A673 (cell line): ENCODE results near the gene PLXND1. TPM values are rescaled to one million over a fixed set of nuclear protein-coding genes. Genes with fewer than 3 reads are reported as not detected.
A peak's percentile ranks its signal among the peaks of the same experiment; 100 is the strongest.

Experiments
- BruUV-seq: library from RNA; stranded (reverse); fragments of 400-500 nt; replicated peaks from 2 replicates; lab custom pipeline; 2021; lab: Mats Ljungman, UMichigan
- CTCF ChIA-PET: fragments of 300-600 bp; sonication (Branson Sonifier 250); formaldehyde crosslinking; loops from one replicate; lab custom pipeline; 2022; ENCODE audit warnings: antibody characterized with exemption; lab: Charles Lee
- POLR2A ChIA-PET: fragments of 300-600 bp; sonication (Branson Sonifier 250); formaldehyde crosslinking; loops from one replicate; lab custom pipeline; 2022; ENCODE audit warnings: antibody characterized with exemption; ENCODE audit not compliant: low non-redundant PET; lab: Charles Lee
- DNase-seq: peaks from one replicate; pipeline ENCODE4 v3.0.0-alpha.2; 2015; ENCODE audit warnings: low spot score
- H3K27ac ChIP-seq: fragments of 200-600 bp; sonication (generic); 2 replicates; pipeline ENCODE4 v1.5.1; 2016; ENCODE audit warnings: mixed run types, low read depth, mild to moderate bottlenecking, mixed read lengths, antibody characterized with exemption, low read length; ENCODE audit not compliant: poor library complexity, severe bottlenecking
- H3K27me3 ChIP-seq: fragments of 200-600 bp; sonication (generic); replicated peaks from 2 replicates; pipeline ENCODE4 v1.6.1; 2017; ENCODE audit warnings: mixed run types, low read depth, mild to moderate bottlenecking, mixed read lengths, antibody characterized with exemption, low read length; ENCODE audit not compliant: insufficient read depth, poor library complexity
- H3K36me3 ChIP-seq: fragments of 200-600 bp; sonication (generic); 2 replicates; pipeline ENCODE4 v1.6.1; 2016; ENCODE audit warnings: mixed run types, mild to moderate bottlenecking, mixed read lengths, antibody characterized with exemption, low read length; ENCODE audit not compliant: insufficient read depth, poor library complexity, severe bottlenecking
- H3K4me1 ChIP-seq: fragments of 200-600 bp; sonication (generic); 2 replicates; pipeline ENCODE4 v1.6.1; 2017; ENCODE audit warnings: mixed run types, mild to moderate bottlenecking, mixed read lengths, antibody characterized with exemption, low read length; ENCODE audit not compliant: insufficient read depth, poor library complexity, severe bottlenecking
- H3K4me3 ChIP-seq: fragments of 200-600 bp; sonication (generic); 2 replicates; pipeline ENCODE4 v1.5.1; 2016; ENCODE audit warnings: low read depth, mixed run types, mild to moderate bottlenecking, mixed read lengths, low read length; ENCODE audit not compliant: poor library complexity, severe bottlenecking
- H3K9me3 ChIP-seq: fragments of 200-600 bp; sonication (generic); 2 replicates; pipeline ENCODE4 v1.6.1; 2016; ENCODE audit warnings: mixed run types, low read depth, mild to moderate bottlenecking, mixed read lengths, antibody characterized with exemption, low read length; ENCODE audit not compliant: poor library complexity, severe bottlenecking
- CTCF ChIP-seq: fragments of 300-800, 200-600 bp; sonication (generic); conservative IDR thresholded peaks from 2 replicates; pipeline ENCODE4 v1.5.1; 2017; ENCODE audit warnings: low read depth, mild to moderate bottlenecking, antibody characterized with exemption, low read length, moderate library complexity, mixed read lengths
- EZH2 ChIP-seq: fragments of 200-600 bp; sonication (generic); IDR thresholded peaks from 2 replicates; pipeline ENCODE4 v1.6.1; 2017; ENCODE audit warnings: borderline replicate concordance, low read depth, mild to moderate bottlenecking, mixed read lengths, antibody characterized with exemption, low read length; ENCODE audit not compliant: poor library complexity, severe bottlenecking
- intact Hi-C: fragments of 100-400 bp; cut with micrococcal nuclease; formaldehyde crosslinking; loops from one replicate; pipeline ENCODE4 v1.10.0; 2022; ENCODE audit not compliant: unreplicated experiment
- total RNA-seq: library from RNA; stranded (reverse); gene quantifications from 2 replicates; pipeline ENCODE4 v1.2.3, GENCODE V29; 2021

The PLXND1 gene
- total RNA-seq, 1 experiment from 2014 or later, result 31.5 TPM

DNA sequence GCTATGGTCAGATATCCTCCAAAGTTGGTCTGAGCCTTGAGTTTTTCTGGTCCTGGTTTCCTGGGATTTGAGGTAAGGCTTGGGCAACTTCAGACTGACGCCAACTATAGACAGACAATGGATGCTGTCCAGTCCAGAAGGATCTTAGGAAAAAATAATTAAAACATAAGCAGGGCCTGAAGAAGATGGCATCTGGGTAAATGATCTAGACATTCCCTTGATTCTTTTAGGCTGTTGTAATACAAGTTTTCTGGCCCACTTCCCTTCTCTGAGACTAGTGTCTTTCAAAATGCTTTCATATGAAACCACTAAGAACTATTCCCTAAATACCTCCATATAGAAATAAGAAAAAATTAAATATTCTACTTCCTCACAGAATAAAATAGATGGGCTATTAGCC lies 47.7 kb upstream of the PLXND1 start:
- Histone ChIP-seq H3K36me3 (peaks cover 5% of the 10 kb centered on the region), H3K9me3 (no peaks in the 10 kb centered on the region), H3K4me3 (no peak overlapping the region), H3K4me1 (peaks cover 48% of the 10 kb centered on the region), H3K27me3 (no peaks in the 10 kb centered on the region), H3K27ac (no peak overlapping the region)
- no peak for DNase-seq
- TF ChIP-seq EZH2 (no peak), CTCF (no peak)
- intact Hi-C loops, result no loop called here
- no TSS peak for BruUV-seq
- ChIA-PET CTCF (interaction anchor here (0.6 kb wide), 1 partner anchor 288 kb away, joined by 3 read pairs; no protein-coding TSS in a partner anchor), POLR2A (no interaction called here)

DNA sequence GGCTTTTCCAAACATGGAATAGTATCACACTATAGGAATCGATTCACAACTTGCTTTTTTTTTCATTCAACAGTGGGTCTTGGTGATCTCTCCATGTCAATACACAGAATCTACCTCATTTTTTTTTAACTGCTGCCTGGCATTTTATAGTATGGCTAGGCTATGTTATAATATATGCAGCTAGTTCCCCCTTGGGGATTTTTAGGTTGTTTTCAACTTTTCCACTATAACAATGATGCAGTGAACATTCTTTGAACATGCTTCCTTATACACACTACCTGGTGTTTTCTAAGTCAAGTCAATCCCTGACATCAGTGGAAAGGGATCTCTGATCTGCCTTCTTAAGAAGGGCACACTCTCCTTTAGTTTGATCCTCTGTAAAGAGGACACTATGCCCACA lies 46.5 kb upstream of the PLXND1 start:
- BruUV-seq, result no TSS peak
- H3K4me1 ChIP-seq, result peaks cover 44% of the 10 kb centered on the region
- TF ChIP-seq EZH2, result no peak
- no peak for TF ChIP-seq CTCF
- H3K36me3 ChIP-seq, result peaks cover 5% of the 10 kb centered on the region
- H3K4me3 ChIP-seq, result no peak overlapping the region
- intact Hi-C loops, result no loop called here
- ChIA-PET CTCF (interaction anchor here (0.7 kb wide), 1 partner anchor 490 kb away, joined by 4 read pairs; no protein-coding TSS in a partner anchor), POLR2A (no interaction called here)
- no peaks in the 10 kb centered on the region for H3K27me3 ChIP-seq
- no peaks in the 10 kb centered on the region for H3K9me3 ChIP-seq
- DNase-seq, result no peak
- H3K27ac ChIP-seq, result no peak overlapping the region

- no peaks in the 10 kb centered on the region for H3K27me3 ChIP-seq
- TF ChIP-seq CTCF (peak; percentile 23; the same call in 1 of the 2 replicates), EZH2 (no peak)
- peaks cover 5% of the 10 kb centered on the region for H3K36me3 ChIP-seq
- ChIA-PET CTCF (interaction anchor here (0.8 kb wide), 2 partner anchors 178 to 268 kb away, joined by 3 read pairs; no protein-coding TSS in a partner anchor), POLR2A (no interaction called here)
- peak overlapping the region; percentile 22 for H3K27ac ChIP-seq
- no peak overlapping the region for H3K4me3 ChIP-seq
- intact Hi-C loops, result loop anchor here (1.0 kb wide), 1 partner anchor 174 kb away; no protein-coding TSS in a partner anchor
- H3K9me3 ChIP-seq, result no peaks in the 10 kb centered on the region
- no TSS peak for BruUV-seq
- H3K4me1 ChIP-seq, result peaks cover 30% of the 10 kb centered on the region
- peak; percentile 97 for DNase-seq
Observed at GRCh38 chr3:129651435-129652202, 45.1 kb upstream of the PLXND1 start.
